Measurements from ENCODE around the gene SLC27A3. TPM values are rescaled to one million over a fixed set of nuclear protein-coding genes. Genes with fewer than 3 reads are reported as not detected.
A peak's percentile ranks its signal among the peaks of the same experiment; 100 is the strongest.

The SLC27A3 gene
- total RNA-seq, 1 donor from 2014 or later, result 12.6 TPM

- Mint-ChIP-seq H3K4me1 (peaks cover 29% of the 10 kb centered on the region), H3K36me3 (ENCODE audit: low read depth) (peaks cover 58% of the 10 kb centered on the region), H3K27ac (no peak overlapping the region), H3K4me3 (no peak overlapping the region), H3K9me3 (no peaks in the 10 kb centered on the region), H3K27me3 (no peaks in the 10 kb centered on the region)
- ATAC-seq (ENCODE audit: low read depth), result no peak
- ChIA-PET POLR2A (interaction anchor here (0.7 to 1.4 kb wide), 3 partner anchors 11 to 23 kb away, joined by 3 to 4 read pairs (median 3); no protein-coding TSS in a partner anchor), CTCF (interaction anchor here (1.0 to 1.2 kb wide), 2 partner anchors 9 to 94 kb away, joined by 3 read pairs; no protein-coding TSS in a partner anchor)
- DNase-seq, result no peak
- intact Hi-C loops (cut with micrococcal nuclease), result loop anchor here (10.0 kb wide), 1 partner anchor 256 kb away; no protein-coding TSS in a partner anchor
- TF ChIP-seq CTCF (IDR thresholded peaks at IDR 0.05), result no peak
Observed at GRCh38 chr1:153771261-153771660, 3.9 kb upstream of the SLC27A3 start.

- peaks cover 53% of the 10 kb centered on the region for H3K36me3 Mint-ChIP-seq (ENCODE audit: low read depth)
- no peaks in the 10 kb centered on the region for H3K27me3 Mint-ChIP-seq
- no peak for DNase-seq
- TF ChIP-seq CTCF (IDR thresholded peaks at IDR 0.05), result no peak
- H3K4me3 Mint-ChIP-seq, result no peak overlapping the region
- ATAC-seq (ENCODE audit: low read depth), result no peak
- POLR2A ChIA-PET, result interaction anchor here (0.7 to 1.5 kb wide), 3 partner anchors 10 to 113 kb away, joined by 3 to 4 read pairs (median 4); partner anchors contain the start of gene SNAPIN
- H3K4me1 Mint-ChIP-seq, result peaks cover 34% of the 10 kb centered on the region
- intact Hi-C loops (cut with micrococcal nuclease), result loop anchor here (10.0 kb wide), 1 partner anchor 257 kb away; no protein-coding TSS in a partner anchor
- no peak overlapping the region for H3K27ac Mint-ChIP-seq
- CTCF ChIA-PET, result interaction anchor here (1.0 to 1.2 kb wide), 2 partner anchors 10 to 94 kb away, joined by 3 read pairs; no protein-coding TSS in a partner anchor
- no peaks in the 10 kb centered on the region for H3K9me3 Mint-ChIP-seq
Observed at GRCh38 chr1:153771841-153772593, 3.2 kb upstream of the SLC27A3 start.

- POLR2A ChIA-PET, result interaction anchor here (0.7 to 1.5 kb wide), 2 partner anchors 32 to 114 kb away, joined by 3 to 4 read pairs; partner anchors contain the start of gene SNAPIN
- Mint-ChIP-seq H3K27me3 (no peaks in the 10 kb centered on the region), H3K36me3 (ENCODE audit: low read depth) (peaks cover 41% of the 10 kb centered on the region), H3K4me1 (peaks cover 34% of the 10 kb centered on the region), H3K9me3 (no peaks in the 10 kb centered on the region), H3K27ac (no peak overlapping the region), H3K4me3 (no peak overlapping the region)
- ATAC-seq (ENCODE audit: low read depth) (no peak), DNase-seq (no peak)
- intact Hi-C loops (cut with micrococcal nuclease), result loop anchor here (10.0 kb wide), 1 partner anchor 259 kb away; no protein-coding TSS in a partner anchor
- TF ChIP-seq CTCF (IDR thresholded peaks at IDR 0.05), result no peak
- CTCF ChIA-PET, result interaction anchor here (1.1 kb wide), 1 partner anchor 24 kb away, joined by 4 read pairs; no protein-coding TSS in a partner anchor
Observed at GRCh38 chr1:153773096-153773921, 1.9 kb upstream of the SLC27A3 start.

GRCh38 chr1:153774026-153774595 is 1.1 kb upstream of the SLC27A3 start:
- ChIA-PET POLR2A (interaction anchor here (0.7 to 3.4 kb wide), 4 partner anchors 31 to 217 kb away, joined by 3 to 13 read pairs (median 8); partner anchors contain the start of genes CRTC2 and RPS27), CTCF (interaction anchor here (1.1 kb wide), 1 partner anchor 23 kb away, joined by 4 read pairs; no protein-coding TSS in a partner anchor)
- TF ChIP-seq CTCF (IDR thresholded peaks at IDR 0.05), result no peak
- Mint-ChIP-seq H3K27ac (no peak overlapping the region), H3K4me3 (peak overlapping the region; percentile 19), H3K27me3 (no peaks in the 10 kb centered on the region), H3K9me3 (no peaks in the 10 kb centered on the region), H3K4me1 (peaks cover 34% of the 10 kb centered on the region), H3K36me3 (ENCODE audit: low read depth) (peaks cover 33% of the 10 kb centered on the region)
- DNase-seq, result no peak
- ATAC-seq (ENCODE audit: low read depth), result no peak
- intact Hi-C loops (cut with micrococcal nuclease), result loop anchor here (2.0 to 10.0 kb wide), 2 partner anchors 23 to 259 kb away; no protein-coding TSS in a partner anchor

All from activated B cell treated with CpG ODN at 0.5 μM for 24 hours (primary cell).